ENCODE results near the gene SNN.

The SNN gene

GRCh38 chr16:11719762-11720161 is 51.5 kb downstream of the SNN start:
- FAIRE-seq, result no peak
- no peak for TF ChIP-seq POLR2A (IDR thresholded peaks at IDR 0.05; ENCODE audit: low read depth, low read length)
- no peak for DNase-seq (ENCODE audit: insufficient read length, low spot score)

GRCh38 chr16:11721781-11722467 is 53.7 kb downstream of the SNN start:
- FAIRE-seq, result no peak

GRCh38 chr16:11722468-11722808 is 54.2 kb downstream of the SNN start:
- DNase-seq (ENCODE audit: insufficient read length, low spot score), result no peak
- FAIRE-seq, result no peak
- no peak for TF ChIP-seq POLR2A (IDR thresholded peaks at IDR 0.05; ENCODE audit: low read depth, low read length)

More at GRCh38 chr16:11721781-11722467, 53.7 kb downstream of the SNN start:
- TF ChIP-seq POLR2A (IDR thresholded peaks at IDR 0.05; ENCODE audit: low read depth, low read length), result no peak
- DNase-seq (ENCODE audit: insufficient read length, low spot score), result no peak

- DNase-seq (ENCODE audit: insufficient read length, low spot score) (no peak), FAIRE-seq (no peak)
- no peak for TF ChIP-seq POLR2A (IDR thresholded peaks at IDR 0.05; ENCODE audit: low read depth, low read length)
These were observed 57.2 kb downstream of the SNN start for GRCh38 chr16:11725457-11725856.

DNA sequence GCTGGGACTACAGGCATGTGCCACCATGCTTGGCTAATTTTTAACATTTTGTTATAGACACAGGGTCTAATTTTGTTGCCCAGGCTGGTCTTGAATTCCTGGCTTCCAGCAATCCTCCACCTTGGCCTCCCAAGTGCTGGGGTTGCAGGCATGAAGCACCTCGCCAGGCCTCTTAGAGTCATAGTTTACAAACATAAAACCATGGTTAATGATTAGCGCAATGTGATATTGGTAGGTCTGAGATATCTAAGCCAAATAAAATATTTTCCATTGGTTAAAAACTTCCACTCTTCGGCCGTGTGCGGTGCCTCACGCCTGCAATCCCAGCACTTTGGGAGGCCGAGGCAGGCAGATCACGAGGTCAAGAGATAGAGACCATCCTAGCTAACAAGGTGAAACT is 57.8 kb downstream of the SNN start:
- TF ChIP-seq POLR2A (IDR thresholded peaks at IDR 0.05; ENCODE audit: low read depth, low read length), result no peak
- DNase-seq (ENCODE audit: insufficient read length, low spot score), result no peak
- FAIRE-seq, result no peak

DNA sequence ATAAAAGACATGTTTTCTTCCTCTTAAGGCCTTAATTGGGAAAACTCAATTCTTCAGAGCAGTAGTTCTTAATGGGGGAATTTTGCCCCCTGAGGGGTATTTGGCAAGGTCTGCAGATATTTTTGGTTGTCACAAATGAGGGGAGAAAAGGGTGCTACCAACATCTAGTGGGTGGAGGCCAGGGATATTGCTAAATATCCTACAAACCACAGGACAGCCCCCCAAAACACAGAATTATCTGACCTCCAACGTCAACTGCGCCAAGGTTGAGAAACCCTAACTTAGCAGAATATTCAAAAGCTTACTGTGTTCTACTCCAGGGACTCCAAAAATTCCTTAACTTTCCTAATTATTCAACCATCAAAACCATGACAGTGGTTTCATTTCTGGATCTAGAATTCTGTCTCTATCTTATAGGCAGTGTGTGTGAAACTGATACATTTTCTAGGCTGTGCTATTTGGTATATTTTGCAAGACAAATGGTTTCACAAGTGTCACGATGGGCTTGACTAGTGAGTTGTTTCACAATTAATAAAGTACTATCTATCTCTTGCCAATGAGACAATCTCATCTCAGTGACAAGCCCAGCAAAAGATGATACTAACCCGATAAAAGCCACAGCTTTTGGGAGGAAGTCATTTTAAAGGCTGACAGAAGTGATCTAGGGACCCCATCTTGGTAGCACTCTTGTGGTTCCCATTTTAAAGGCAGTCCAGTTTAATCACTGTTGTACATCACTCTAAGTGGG is 59.7 kb downstream of the SNN start:
- DNase-seq (ENCODE audit: insufficient read length, low spot score), result no peak
- FAIRE-seq, result no peak
- TF ChIP-seq POLR2A (IDR thresholded peaks at IDR 0.05; ENCODE audit: low read depth, low read length), result no peak
